GM23338 (cell line): ENCODE results near the gene SCFD2.

Experiments used
- CREB1 ChIP-seq: fragments of 250-450 bp; sonication (Bioruptor Pico); IDR thresholded peaks from 2 replicates; pipeline ENCODE4 v1.5.0; 2020; ENCODE audit warnings: low read depth, mild to moderate bottlenecking, moderate library complexity
- EZH2 ChIP-seq: fragments of 200-600 bp; sonication (generic); IDR thresholded peaks from one replicate; pipeline ENCODE4 v1.8.0; 2017; ENCODE audit warnings: antibody characterized with exemption, mild to moderate bottlenecking, low read depth; ENCODE audit not compliant: unreplicated experiment
- EZH2phosphoT487 ChIP-seq: fragments of 200-600 bp; sonication (generic); IDR thresholded peaks from one replicate; pipeline ENCODE4 v1.8.1; 2018; ENCODE audit warnings: antibody characterized with exemption; ENCODE audit not compliant: unreplicated experiment
- POLR2AphosphoS5 ChIP-seq: IDR thresholded peaks from 2 replicates; pipeline ENCODE4 v1.6.1; 2016; ENCODE audit warnings: antibody characterized with exemption, low read depth
- STAT1 ChIP-seq: IDR thresholded peaks from one replicate; pipeline ENCODE4 v1.6.1; 2016; ENCODE audit warnings: antibody characterized with exemption; ENCODE audit not compliant: unreplicated experiment
- ZNF114 ChIP-seq: fragments of 250-450 bp; sonication (Bioruptor Pico); IDR thresholded peaks from 2 replicates; pipeline ENCODE4 v1.5.0; 2020; ENCODE audit warnings: mild to moderate bottlenecking, moderate library complexity
- ZNF331 ChIP-seq: fragments of 250-450 bp; sonication (Bioruptor Pico); IDR thresholded peaks from 2 replicates; pipeline ENCODE4 v1.5.0; 2020; ENCODE audit warnings: low read depth, mild to moderate bottlenecking, moderate library complexity
- TF ChIP-seq, protein P1 (sequence below), 2 experiments: fragments of 200-600 bp in 1 of 2; sonication (generic) in 1 of 2; conservative IDR thresholded peaks; 2 replicates each; pipeline versions ENCODE4 v1.5.1 to v1.6.1; 2016 to 2017; ENCODE audit warnings: antibody characterized with exemption in 2 of 2, low read depth in 2 of 2, mild to moderate bottlenecking in 2 of 2, moderate library complexity in 1 of 2
- TF ChIP-seq, protein P2 (sequence below): IDR thresholded peaks from one replicate; pipeline ENCODE4 v1.6.1; 2018; ENCODE audit warnings: antibody characterized with exemption; ENCODE audit not compliant: unreplicated experiment

DNA sequence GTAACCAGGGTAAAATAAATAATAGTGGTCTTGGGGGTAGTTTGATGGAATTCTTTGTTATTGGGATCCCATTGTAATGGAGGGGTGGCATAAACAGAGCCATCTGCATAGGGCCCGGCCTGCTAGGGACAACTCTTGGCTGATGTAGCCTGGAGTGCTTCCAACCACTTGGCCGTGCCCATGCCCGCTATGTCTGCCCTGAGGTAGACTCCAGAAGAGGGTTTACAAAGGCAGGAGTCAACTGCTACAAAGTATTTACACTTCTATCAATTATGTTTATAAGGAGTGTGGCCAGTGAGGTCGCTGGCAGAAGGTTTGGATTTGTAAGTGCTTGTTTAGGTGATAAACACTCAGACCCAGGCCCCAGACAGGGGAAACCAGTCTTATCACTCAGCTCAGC, 495.6 kb downstream of the SCFD2 start:
- TF ChIP-seq, protein P1, sequence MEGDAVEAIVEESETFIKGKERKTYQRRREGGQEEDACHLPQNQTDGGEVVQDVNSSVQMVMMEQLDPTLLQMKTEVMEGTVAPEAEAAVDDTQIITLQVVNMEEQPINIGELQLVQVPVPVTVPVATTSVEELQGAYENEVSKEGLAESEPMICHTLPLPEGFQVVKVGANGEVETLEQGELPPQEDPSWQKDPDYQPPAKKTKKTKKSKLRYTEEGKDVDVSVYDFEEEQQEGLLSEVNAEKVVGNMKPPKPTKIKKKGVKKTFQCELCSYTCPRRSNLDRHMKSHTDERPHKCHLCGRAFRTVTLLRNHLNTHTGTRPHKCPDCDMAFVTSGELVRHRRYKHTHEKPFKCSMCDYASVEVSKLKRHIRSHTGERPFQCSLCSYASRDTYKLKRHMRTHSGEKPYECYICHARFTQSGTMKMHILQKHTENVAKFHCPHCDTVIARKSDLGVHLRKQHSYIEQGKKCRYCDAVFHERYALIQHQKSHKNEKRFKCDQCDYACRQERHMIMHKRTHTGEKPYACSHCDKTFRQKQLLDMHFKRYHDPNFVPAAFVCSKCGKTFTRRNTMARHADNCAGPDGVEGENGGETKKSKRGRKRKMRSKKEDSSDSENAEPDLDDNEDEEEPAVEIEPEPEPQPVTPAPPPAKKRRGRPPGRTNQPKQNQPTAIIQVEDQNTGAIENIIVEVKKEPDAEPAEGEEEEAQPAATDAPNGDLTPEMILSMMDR (conservative IDR thresholded peaks at IDR 0.05; ENCODE audit: low read depth in 2 of 2) = no peak
- TF ChIP-seq POLR2AphosphoS5 = no peak
- no peak for TF ChIP-seq ZNF114
- TF ChIP-seq EZH2 = no peak
- TF ChIP-seq EZH2phosphoT487 = no peak
- TF ChIP-seq ZNF331 (CRISPR knock-in tag) = no peak
- TF ChIP-seq, protein P2, sequence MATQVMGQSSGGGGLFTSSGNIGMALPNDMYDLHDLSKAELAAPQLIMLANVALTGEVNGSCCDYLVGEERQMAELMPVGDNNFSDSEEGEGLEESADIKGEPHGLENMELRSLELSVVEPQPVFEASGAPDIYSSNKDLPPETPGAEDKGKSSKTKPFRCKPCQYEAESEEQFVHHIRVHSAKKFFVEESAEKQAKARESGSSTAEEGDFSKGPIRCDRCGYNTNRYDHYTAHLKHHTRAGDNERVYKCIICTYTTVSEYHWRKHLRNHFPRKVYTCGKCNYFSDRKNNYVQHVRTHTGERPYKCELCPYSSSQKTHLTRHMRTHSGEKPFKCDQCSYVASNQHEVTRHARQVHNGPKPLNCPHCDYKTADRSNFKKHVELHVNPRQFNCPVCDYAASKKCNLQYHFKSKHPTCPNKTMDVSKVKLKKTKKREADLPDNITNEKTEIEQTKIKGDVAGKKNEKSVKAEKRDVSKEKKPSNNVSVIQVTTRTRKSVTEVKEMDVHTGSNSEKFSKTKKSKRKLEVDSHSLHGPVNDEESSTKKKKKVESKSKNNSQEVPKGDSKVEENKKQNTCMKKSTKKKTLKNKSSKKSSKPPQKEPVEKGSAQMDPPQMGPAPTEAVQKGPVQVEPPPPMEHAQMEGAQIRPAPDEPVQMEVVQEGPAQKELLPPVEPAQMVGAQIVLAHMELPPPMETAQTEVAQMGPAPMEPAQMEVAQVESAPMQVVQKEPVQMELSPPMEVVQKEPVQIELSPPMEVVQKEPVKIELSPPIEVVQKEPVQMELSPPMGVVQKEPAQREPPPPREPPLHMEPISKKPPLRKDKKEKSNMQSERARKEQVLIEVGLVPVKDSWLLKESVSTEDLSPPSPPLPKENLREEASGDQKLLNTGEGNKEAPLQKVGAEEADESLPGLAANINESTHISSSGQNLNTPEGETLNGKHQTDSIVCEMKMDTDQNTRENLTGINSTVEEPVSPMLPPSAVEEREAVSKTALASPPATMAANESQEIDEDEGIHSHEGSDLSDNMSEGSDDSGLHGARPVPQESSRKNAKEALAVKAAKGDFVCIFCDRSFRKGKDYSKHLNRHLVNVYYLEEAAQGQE = no peak
- TF ChIP-seq STAT1 = no peak
- no peak for TF ChIP-seq CREB1 (CRISPR knock-in tag)
